Activated naive CD4-positive, alpha-beta T cell treated with anti-CD3 and anti-CD28 coated beads for 36 hours (primary cell): Measurements from ENCODE around the gene ZSWIM9. TPM values are rescaled to one million over a fixed set of nuclear protein-coding genes. Genes with fewer than 3 reads are reported as not detected.
"Not testable (repeated sequence)": the region's sequence is repeated elsewhere in the genome, so short reads cannot be mapped to it uniquely, and the experiment has no call there.

Experiments used
- CTCF ChIA-PET: fragments of 350-600 bp; sonication (Branson Sonifier 250); formaldehyde crosslinking; loops from one replicate; lab custom pipeline; 2021; ENCODE audit warnings: antibody characterized with exemption; lab: Charles Lee
- DNase-seq: peaks from one replicate; pipeline ENCODE4 v3.0.0-alpha.2; 2020
- H3K27ac Mint-ChIP-seq: one replicate; pipeline ENCODE4 v1.8.0; 2021; ENCODE audit warnings: mild to moderate bottlenecking, mixed read lengths
- H3K27me3 Mint-ChIP-seq: one replicate; pipeline ENCODE4 v1.8.0; 2021; ENCODE audit warnings: low read depth, mixed read lengths
- H3K36me3 Mint-ChIP-seq: one replicate; pipeline ENCODE4 v1.8.0; 2021; ENCODE audit warnings: low read depth, mixed read lengths
- H3K4me1 Mint-ChIP-seq: one replicate; pipeline ENCODE4 v1.8.0; 2021; ENCODE audit warnings: low read depth, mixed read lengths
- H3K4me3 Mint-ChIP-seq: one replicate; pipeline ENCODE4 v1.8.0; 2021; ENCODE audit warnings: mild to moderate bottlenecking, moderate library complexity, mixed read lengths
- H3K9me3 Mint-ChIP-seq: one replicate; pipeline ENCODE4 v1.8.0; 2021; ENCODE audit warnings: mixed read lengths
- intact Hi-C: fragments of 100-400 bp; cut with micrococcal nuclease; formaldehyde crosslinking; loops from one replicate; pipeline ENCODE4 v1.15.1; 2023
- total RNA-seq, 2 experiments: library from RNA; stranded (reverse); gene quantifications; one replicate each; pipeline ENCODE4 v1.2.3, GENCODE V29; 2021

Gene ZSWIM9
- total RNA-seq, 2 experiments from 2014 or later: 6.1 to 6.7 TPM

DNA sequence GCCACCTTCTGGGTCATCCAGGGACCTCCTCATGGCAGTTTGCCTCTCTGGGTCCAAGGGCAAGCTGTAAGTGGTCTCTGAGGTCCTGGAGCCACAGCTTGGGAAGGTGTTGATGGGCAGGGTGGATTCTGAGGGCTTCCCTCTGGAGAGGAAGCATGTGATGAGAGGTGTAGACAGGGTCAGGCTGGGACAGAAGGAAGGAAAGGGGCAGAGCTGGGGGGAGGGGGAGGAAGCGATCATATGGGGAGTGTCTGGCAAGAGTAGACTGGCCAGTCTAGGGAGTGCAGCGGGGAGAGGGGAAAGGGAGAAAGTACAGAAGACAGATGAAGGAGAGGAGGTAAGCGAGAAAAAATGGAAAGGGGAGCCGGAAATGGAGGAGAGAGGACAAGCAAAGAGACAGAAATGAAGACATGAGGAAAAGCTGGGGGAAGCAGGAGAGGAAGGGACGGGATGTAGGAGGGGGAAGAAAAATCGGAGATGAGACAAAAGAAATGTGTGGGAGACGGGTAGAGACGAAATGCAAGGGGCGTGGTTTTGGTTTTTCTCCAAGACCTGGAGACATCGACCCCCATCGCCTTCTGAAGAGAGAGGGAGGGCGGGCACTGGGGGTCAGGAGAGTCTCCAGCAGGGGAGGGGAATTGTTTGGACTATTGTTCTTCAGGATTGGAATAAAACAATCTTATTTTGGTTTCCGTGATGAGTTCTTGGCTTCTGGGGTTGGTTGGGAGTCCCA is 26.6 kb downstream of the ZSWIM9 start:
- intact Hi-C loops: no loop called here
- CTCF ChIA-PET: no interaction called here
- peaks cover 13% of the 10 kb centered on the region for H3K4me1 Mint-ChIP-seq
- H3K36me3 Mint-ChIP-seq: peaks cover 3% of the 10 kb centered on the region
- no peak overlapping the region for H3K4me3 Mint-ChIP-seq
- no peak for DNase-seq
- H3K9me3 Mint-ChIP-seq: no peaks in the 10 kb centered on the region
- no peak overlapping the region for H3K27ac Mint-ChIP-seq
- peaks cover 6% of the 10 kb centered on the region for H3K27me3 Mint-ChIP-seq

DNA sequence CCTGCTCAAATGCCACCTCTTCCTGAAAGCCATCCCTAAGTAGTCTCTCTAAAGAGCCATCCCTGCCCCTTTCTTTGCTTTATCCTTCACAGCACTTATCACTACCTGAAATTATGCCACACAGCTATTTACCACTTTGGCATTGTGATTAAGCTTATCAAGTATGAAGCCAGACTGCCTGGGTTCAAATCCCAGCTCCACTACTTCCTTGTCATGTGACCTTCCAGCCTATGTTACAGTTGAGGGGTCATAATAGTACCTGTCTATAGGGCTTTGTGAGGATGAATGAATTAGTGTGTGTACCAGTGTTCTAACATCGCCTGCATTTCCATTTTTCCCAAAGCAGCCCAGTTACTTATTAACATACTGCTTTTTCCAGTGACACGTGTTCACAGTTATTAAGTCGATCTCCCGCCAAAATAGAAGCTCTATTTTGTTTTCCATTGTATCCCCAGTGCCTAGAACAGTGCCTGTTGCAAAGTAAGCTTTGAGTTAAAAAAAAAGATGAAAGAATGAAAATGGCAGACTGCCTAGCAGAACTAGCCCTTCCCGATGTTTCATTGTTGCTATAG is 32.8 kb downstream of the ZSWIM9 start:
- DNase-seq: peak; percentile 30
- H3K27ac Mint-ChIP-seq: no peak overlapping the region
- CTCF ChIA-PET: interaction anchor here (0.6 to 3.7 kb wide), 17 partner anchors 9 to 236 kb away, joined by 3 to 21 read pairs (median 3); partner anchors contain the start of gene CARD8
- intact Hi-C loops: loop anchor here (1.0 kb wide), 1 partner anchor 46 kb away; no protein-coding TSS in a partner anchor
- no peaks in the 10 kb centered on the region for H3K9me3 Mint-ChIP-seq
- peaks cover 15% of the 10 kb centered on the region for H3K36me3 Mint-ChIP-seq
- no peaks in the 10 kb centered on the region for H3K27me3 Mint-ChIP-seq
- peaks cover 20% of the 10 kb centered on the region for H3K4me1 Mint-ChIP-seq
- no peak overlapping the region for H3K4me3 Mint-ChIP-seq

DNA sequence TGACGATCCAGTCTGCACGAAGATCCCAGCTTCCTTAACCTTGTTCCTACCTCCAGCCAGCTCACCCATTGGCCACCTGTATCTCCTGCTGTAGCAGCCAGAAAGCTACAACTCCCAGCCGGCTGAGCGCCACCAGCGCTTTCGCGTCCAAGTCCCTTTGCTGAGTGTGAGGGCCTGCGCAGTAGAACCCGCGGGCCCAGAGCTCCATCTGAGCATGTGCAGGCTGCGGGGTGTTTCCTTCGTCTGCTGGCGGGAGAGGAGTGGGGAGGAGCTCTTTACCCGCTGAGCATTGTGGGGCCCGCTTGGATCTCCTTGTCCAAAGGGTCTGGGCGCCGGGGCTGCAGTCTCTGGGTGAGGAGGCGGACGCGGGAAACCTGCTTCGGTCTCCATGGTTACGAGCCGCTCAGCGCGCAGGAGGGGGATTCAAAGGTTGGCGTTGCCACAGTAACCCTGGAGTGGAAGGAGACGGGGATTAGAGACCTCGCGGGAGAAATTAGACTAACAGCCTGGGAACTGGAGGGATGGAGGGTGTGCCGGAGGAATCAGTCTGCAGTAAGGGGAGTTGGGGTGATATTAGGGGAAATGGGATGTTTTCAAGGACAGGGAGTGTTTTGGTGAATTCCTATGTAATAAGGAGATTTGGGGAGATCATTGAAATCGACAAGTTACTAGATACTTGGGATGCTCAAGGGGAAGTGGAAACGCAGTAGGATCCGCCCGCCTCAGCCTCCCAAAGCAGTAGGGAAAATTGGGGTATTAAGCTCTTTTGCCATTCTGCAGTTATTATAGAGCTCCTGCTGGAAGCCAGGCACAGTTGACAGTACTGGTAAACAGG is 33.5 kb downstream of the ZSWIM9 start:
- Mint-ChIP-seq H3K36me3 (peaks cover 16% of the 10 kb centered on the region), H3K9me3 (no peaks in the 10 kb centered on the region), H3K27ac (no peak overlapping the region), H3K4me1 (peaks cover 21% of the 10 kb centered on the region), H3K27me3 (no peaks in the 10 kb centered on the region), H3K4me3 (no peak overlapping the region)
- intact Hi-C loops: loop anchor here (1.0 kb wide), 3 partner anchors 34 to 55 kb away; partner anchors contain the start of genes LIG1 and ZSWIM9
- peak; percentile 96 for DNase-seq
- CTCF ChIA-PET: interaction anchor here (0.6 to 3.7 kb wide), 17 partner anchors 10 to 237 kb away, joined by 3 to 21 read pairs (median 3); partner anchors contain the start of gene CARD8

DNA sequence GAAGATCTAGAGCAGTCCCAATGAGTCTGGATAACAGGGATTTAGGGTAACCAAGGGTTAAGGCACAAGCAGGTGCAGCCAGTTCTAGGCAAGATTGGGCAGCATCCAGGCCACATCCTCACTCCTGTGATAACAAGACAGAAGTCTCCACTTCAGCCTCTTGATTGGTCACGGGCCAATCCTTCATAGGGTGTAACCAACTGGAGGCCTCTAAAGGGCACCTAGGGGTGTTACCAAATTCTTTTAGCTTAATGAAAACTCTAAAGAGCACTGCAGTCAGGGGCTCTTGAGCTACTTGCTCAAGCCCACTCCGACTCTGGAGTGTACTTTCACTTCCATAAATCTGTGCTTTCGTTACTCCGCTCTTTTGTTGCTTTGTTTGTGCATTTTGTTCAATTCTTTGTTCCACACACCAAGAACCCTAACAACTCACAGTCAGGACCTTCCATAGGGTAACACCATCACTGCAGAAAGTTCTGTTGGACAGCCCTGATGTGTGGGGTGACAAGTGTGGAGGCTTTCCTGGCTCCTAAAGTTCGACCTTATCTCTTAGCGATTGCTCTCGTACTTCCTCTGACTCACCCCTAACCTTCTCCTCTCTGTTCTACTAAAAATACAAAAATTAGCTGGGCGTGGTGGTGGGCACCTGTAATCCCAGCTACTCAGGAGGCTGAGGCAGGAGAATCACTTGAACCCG is 36.1 kb downstream of the ZSWIM9 start:
- H3K27me3 Mint-ChIP-seq: no peaks in the 10 kb centered on the region
- intact Hi-C loops: no loop called here
- no peak for DNase-seq
- H3K9me3 Mint-ChIP-seq: no peaks in the 10 kb centered on the region
- peaks cover 20% of the 10 kb centered on the region for H3K36me3 Mint-ChIP-seq
- no peak overlapping the region for H3K4me3 Mint-ChIP-seq
- CTCF ChIA-PET: interaction anchor here (0.6 to 1.3 kb wide), 2 partner anchors 51 to 54 kb away, joined by 4 to 8 read pairs; no protein-coding TSS in a partner anchor
- H3K27ac Mint-ChIP-seq: peak overlapping the region; percentile 71
- peaks cover 33% of the 10 kb centered on the region for H3K4me1 Mint-ChIP-seq

DNA sequence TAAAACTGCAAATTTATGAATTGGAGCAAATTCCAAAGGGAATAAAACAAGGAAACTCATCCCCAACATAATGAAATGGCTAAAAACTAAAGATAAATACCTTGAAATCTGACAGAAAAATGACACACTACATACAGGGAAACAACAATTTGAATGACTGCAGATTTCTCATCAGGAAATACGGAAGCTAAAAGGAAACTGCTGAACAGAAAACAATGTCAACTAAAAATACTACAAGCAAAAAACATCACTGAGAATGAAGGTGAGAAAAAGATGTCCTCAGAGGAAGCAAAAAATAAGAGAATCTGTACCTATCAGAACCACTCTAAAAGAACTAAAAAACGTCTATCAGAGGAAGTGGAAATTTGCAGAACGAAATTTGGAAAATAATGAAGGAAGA is 39.5 kb downstream of the ZSWIM9 start:
- CTCF ChIA-PET: no interaction called here
- peak overlapping the region; percentile 83 for H3K27ac Mint-ChIP-seq

DNA sequence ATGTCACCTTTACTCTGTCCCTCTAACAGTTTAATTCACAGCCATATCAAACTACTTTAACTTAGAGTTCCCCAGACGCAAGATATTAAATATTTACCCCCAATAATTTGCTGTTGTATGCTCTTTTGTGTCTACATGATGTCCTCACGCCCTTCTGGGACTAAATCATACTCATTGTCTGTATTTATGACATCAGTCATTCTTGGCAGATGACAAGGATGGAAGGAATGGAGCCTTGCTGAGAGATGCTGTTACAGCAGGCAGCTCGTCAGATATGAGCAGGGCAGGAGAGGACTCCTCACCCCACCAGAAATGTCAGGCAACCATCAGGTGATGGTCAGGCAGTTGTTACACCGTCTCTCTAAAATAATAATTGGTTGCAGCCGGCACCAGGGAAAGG is 43.5 kb downstream of the ZSWIM9 start:
- Mint-ChIP-seq H3K27ac (no peak overlapping the region), H3K36me3 (peaks cover 34% of the 10 kb centered on the region), H3K9me3 (no peaks in the 10 kb centered on the region), H3K4me3 (no peak overlapping the region), H3K27me3 (no peaks in the 10 kb centered on the region), H3K4me1 (peaks cover 21% of the 10 kb centered on the region)
- no peak for DNase-seq
- intact Hi-C loops: no loop called here
- CTCF ChIA-PET: no interaction called here

More for the DNA sequence above, 39.5 kb downstream of the ZSWIM9 start:
- intact Hi-C loops: no loop called here
- H3K9me3 Mint-ChIP-seq: no peaks in the 10 kb centered on the region
- peak overlapping the region; percentile 19 for H3K4me3 Mint-ChIP-seq
- peaks cover 33% of the 10 kb centered on the region for H3K4me1 Mint-ChIP-seq
- no peaks in the 10 kb centered on the region for H3K27me3 Mint-ChIP-seq
- DNase-seq: no peak
- H3K36me3 Mint-ChIP-seq: peaks cover 28% of the 10 kb centered on the region

DNA sequence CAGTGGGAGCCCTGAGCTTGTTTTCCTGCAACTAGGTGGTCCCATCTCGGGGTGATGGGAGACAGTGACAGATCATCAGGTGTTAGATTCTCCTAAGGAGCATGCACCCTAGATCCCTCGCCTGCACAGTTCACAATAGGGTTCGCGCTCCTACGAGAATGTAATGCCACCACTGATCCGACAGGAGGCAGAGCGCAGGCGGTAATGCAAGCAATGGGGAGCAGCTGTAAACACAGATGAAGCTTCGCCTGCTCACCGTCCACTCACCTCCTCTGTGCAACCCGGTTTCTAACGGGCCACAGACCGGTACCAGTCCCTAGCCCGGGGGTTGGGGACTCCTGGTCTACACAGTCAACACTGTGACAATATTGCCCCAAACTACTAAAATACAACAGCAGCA is 46.5 kb downstream of the ZSWIM9 start:
- H3K4me3 Mint-ChIP-seq: no peak overlapping the region
- H3K9me3 Mint-ChIP-seq: no peaks in the 10 kb centered on the region
- CTCF ChIA-PET: no interaction called here
- DNase-seq: no peak
- no peaks in the 10 kb centered on the region for H3K27me3 Mint-ChIP-seq
- intact Hi-C loops: no loop called here
- H3K36me3 Mint-ChIP-seq: peaks cover 41% of the 10 kb centered on the region
- H3K4me1 Mint-ChIP-seq: peaks cover 7% of the 10 kb centered on the region
- no peak overlapping the region for H3K27ac Mint-ChIP-seq

DNA sequence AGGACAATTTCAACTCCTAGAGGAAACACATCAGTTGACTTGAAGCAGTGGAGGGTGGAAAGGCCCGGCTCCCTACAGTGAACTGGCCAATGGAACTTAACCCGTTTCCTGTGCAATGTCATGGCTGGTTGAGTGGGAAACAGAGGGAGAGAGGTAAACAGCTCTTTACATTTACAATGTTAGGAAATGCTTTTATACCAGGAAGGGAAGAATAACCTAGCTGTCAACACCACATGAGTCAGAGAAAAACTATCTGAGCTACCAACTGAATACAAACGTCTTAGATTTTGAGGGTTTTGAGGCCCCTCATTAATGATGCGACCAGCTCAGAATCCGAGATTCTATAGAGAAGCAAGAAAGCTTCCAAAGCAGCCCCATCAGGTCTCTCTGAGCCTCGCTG is 48.5 kb downstream of the ZSWIM9 start:
- no peaks in the 10 kb centered on the region for H3K9me3 Mint-ChIP-seq
- DNase-seq: no peak
- H3K4me3 Mint-ChIP-seq: no peak overlapping the region
- CTCF ChIA-PET: interaction anchor here (1.2 to 1.5 kb wide), 2 partner anchors 15 to 41 kb away, joined by 3 to 4 read pairs; no protein-coding TSS in a partner anchor
- intact Hi-C loops: no loop called here
- H3K27me3 Mint-ChIP-seq: no peaks in the 10 kb centered on the region
- H3K27ac Mint-ChIP-seq: no peak overlapping the region
- peaks cover 41% of the 10 kb centered on the region for H3K36me3 Mint-ChIP-seq
- H3K4me1 Mint-ChIP-seq: peaks cover 7% of the 10 kb centered on the region

DNA sequence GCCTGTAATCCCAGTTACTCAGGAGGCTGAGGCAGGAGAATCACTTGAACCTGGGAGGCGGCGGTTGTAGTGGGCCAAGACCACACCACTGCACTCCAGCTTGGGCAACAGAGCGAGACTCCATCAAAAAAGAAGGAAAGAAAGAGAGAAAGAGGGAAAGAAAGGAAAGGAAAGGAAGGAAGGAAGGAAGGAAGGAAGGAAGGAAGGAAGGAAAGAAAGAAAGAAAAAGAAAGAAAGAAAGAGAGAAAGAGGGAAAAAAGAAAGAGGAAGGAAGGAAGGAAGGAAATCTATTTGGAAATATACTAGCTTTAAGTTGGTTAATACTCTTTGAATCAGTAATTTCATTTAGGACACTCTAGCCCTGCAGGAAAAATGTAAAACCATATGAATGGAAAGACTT is 50.3 kb downstream of the ZSWIM9 start:
- H3K27me3 Mint-ChIP-seq, H3K27ac Mint-ChIP-seq, H3K9me3 Mint-ChIP-seq, H3K4me3 Mint-ChIP-seq, intact Hi-C loops, H3K4me1 Mint-ChIP-seq, DNase-seq: not testable (repeated sequence)
- CTCF ChIA-PET: interaction anchor here (0.8 kb wide), 1 partner anchor 18 kb away, joined by 3 read pairs; no protein-coding TSS in a partner anchor
- peaks cover 31% of the 10 kb centered on the region for H3K36me3 Mint-ChIP-seq

DNA sequence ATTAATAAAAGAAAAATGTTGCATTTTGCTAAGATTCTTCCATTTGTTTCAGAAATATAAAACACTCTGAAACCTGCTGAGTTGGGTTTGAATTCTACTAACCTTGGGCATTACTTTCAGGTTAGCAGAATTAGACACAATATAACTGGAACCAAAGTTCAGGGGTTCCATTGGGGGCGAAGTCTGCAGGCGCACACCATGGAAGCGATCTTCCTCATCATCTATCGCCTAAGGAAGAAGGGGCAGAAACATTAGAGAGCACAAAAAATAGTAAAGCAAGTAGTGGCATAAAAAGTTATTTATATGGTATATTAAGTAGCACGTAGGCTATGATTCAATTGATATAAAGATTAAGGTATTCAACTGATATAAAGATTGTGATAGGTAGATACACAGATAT is 51.1 kb downstream of the ZSWIM9 start:
- peaks cover 3% of the 10 kb centered on the region for H3K4me1 Mint-ChIP-seq
- intact Hi-C loops: no loop called here
- no peak overlapping the region for H3K27ac Mint-ChIP-seq
- no peak overlapping the region for H3K4me3 Mint-ChIP-seq
- no peak for DNase-seq
- H3K36me3 Mint-ChIP-seq: peaks cover 25% of the 10 kb centered on the region
- H3K27me3 Mint-ChIP-seq: no peaks in the 10 kb centered on the region
- no peaks in the 10 kb centered on the region for H3K9me3 Mint-ChIP-seq
- CTCF ChIA-PET: no interaction called here

DNA sequence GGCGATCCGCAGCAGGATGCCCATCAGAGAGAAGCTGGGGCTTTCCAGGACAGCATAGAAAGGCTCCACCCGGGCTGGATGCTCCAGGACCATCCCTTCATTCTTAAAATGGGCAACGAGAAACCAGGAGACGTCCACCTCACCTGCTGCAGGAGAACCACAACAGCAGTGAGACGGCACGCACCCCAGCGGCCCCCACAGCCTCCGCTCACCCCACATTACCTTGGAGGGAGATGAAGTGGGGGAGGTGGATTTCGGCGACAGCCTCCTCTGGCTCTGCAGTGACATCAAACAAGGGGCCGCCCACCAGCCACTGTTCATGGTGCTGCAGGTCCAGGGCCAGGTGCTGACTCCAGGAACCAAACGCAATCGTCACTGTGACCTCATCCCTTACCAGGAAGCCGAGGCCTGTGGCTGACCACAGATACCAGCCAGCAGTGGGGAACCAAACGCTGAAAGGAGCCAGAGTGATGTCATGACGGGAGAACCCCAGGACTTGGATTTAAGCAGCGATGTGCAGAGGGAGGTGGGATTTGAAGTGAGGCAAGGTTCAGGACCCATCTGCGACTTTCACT is 60.2 kb downstream of the ZSWIM9 start:
- Mint-ChIP-seq H3K36me3 (peaks cover 43% of the 10 kb centered on the region), H3K27me3 (no peaks in the 10 kb centered on the region), H3K4me1 (peaks cover 3% of the 10 kb centered on the region), H3K9me3 (no peaks in the 10 kb centered on the region), H3K4me3 (no peak overlapping the region), H3K27ac (peak overlapping the region; percentile 10)
- peak; percentile 34 for DNase-seq
- CTCF ChIA-PET: interaction anchor here (1.5 kb wide), 1 partner anchor 14 kb away, joined by 3 read pairs; no protein-coding TSS in a partner anchor
- intact Hi-C loops: no loop called here
